SU-DHL-6 (cell line): ENCODE measurements around the gene DIO3.

Source experiments
- H2AFZ ChIP-seq: fragments of 200-600 bp; sonication (generic); 2 replicates; pipeline ENCODE4 v1.6.1; 2014; ENCODE audit warnings: low read depth, mild to moderate bottlenecking, moderate library complexity, mixed read lengths, antibody characterized with exemption, low read length; ENCODE audit not compliant: severe bottlenecking
- H3F3A ChIP-seq: fragments of 200-600 bp; shearing (Covaris generic); 2 replicates; pipeline ENCODE4 v1.6.0; 2016; ENCODE audit warnings: antibody characterized with exemption, mild to moderate bottlenecking; ENCODE audit not compliant: insufficient read depth
- H3K27ac ChIP-seq: fragments of 200-600 bp; sonication (generic); 2 replicates; pipeline ENCODE4 v1.5.1; 2016; ENCODE audit warnings: low read depth, mild to moderate bottlenecking, low read length, moderate library complexity, mixed read lengths
- H3K27me3 ChIP-seq: fragments of 200-600 bp; sonication (generic), shearing (Covaris generic); 2 replicates; pipeline ENCODE4 v1.6.0; 2014; ENCODE audit warnings: mild to moderate bottlenecking, low read length
- H3K36me3 ChIP-seq: fragments of 200-600 bp; sonication (generic); 2 replicates; pipeline ENCODE4 v1.6.1; 2014; ENCODE audit warnings: mild to moderate bottlenecking, low read length, mixed read lengths
- H3K4me2 ChIP-seq: fragments of 300-600, 200-600 bp; shearing (Covaris generic), sonication (generic); 2 replicates; pipeline ENCODE4 v1.6.0; 2014; ENCODE audit warnings: low read length, low read depth, mild to moderate bottlenecking; ENCODE audit not compliant: poor library complexity, severe bottlenecking
- H3K4me3 ChIP-seq: fragments of 200-600 bp; sonication (generic); 2 replicates; pipeline ENCODE4 v1.5.1; 2014; ENCODE audit warnings: antibody characterized with exemption, low read length, mild to moderate bottlenecking, mixed read lengths; ENCODE audit not compliant: insufficient read depth, poor library complexity, severe bottlenecking
- H3K79me2 ChIP-seq: fragments of 200-600 bp; sonication (generic); 2 replicates; pipeline ENCODE4 v1.6.1; 2014; ENCODE audit warnings: mild to moderate bottlenecking, low read length, moderate library complexity; ENCODE audit not compliant: insufficient read depth
- H3K9ac ChIP-seq: fragments of 200-600 bp; sonication (generic); 2 replicates; pipeline ENCODE4 v1.7.0; 2014; ENCODE audit warnings: mild to moderate bottlenecking, low read length
- H3K9me2 ChIP-seq: fragments of 200-600 bp; sonication (generic); replicated peaks from 2 replicates; pipeline ENCODE4 v1.6.1; 2014; ENCODE audit warnings: low read length; ENCODE audit not compliant: insufficient read depth
- H3K9me3 ChIP-seq: fragments of 200-600 bp; sonication (generic); 2 replicates; pipeline ENCODE4 v1.6.1; 2014; ENCODE audit warnings: low read length, mixed read lengths; ENCODE audit not compliant: insufficient read depth
- H4K20me1 ChIP-seq: fragments of 200-600 bp; sonication (generic); 2 replicates; pipeline ENCODE4 v1.6.1; 2014; ENCODE audit warnings: low read depth, mild to moderate bottlenecking, antibody characterized with exemption, low read length, moderate library complexity, mixed read lengths
- EZH2phosphoT487 ChIP-seq: fragments of 200-600 bp; sonication (generic), shearing (Covaris generic); conservative IDR thresholded peaks from 2 replicates; pipeline ENCODE4 v1.6.1; 2018; ENCODE audit warnings: mild to moderate bottlenecking, antibody characterized with exemption, low read length, moderate library complexity, mixed read lengths
- TF ChIP-seq, protein P1 (sequence below): fragments of 200-600 bp; sonication (generic); IDR thresholded peaks from one replicate; pipeline ENCODE4 v1.5.1; 2017; ENCODE audit warnings: antibody characterized with exemption, mild to moderate bottlenecking, low read length, moderate library complexity; ENCODE audit not compliant: insufficient read depth, poor library complexity, severe bottlenecking

DIO3 gene

DNA sequence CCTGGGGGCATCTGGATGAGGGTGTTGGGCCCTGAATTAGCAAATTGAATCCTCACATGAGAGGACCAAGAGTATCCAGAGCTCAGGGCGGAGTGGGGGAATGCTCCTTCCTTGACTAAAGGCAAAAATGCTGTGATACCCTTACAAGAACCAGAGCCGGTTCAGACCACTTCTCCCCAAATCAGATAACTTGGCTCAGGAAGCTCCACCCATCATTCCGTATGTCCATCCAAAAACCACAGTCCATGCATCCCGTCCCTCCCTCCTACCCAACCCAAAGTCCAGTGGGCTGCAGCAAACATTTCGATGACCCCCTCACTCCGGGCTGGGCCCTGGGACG lies 22.4 kb downstream of the DIO3 start:
- no peak overlapping the region for H2AFZ ChIP-seq
- H3K4me2 ChIP-seq, result no peak overlapping the region
- TF ChIP-seq EZH2phosphoT487, result no peak
- TF ChIP-seq, protein P1, sequence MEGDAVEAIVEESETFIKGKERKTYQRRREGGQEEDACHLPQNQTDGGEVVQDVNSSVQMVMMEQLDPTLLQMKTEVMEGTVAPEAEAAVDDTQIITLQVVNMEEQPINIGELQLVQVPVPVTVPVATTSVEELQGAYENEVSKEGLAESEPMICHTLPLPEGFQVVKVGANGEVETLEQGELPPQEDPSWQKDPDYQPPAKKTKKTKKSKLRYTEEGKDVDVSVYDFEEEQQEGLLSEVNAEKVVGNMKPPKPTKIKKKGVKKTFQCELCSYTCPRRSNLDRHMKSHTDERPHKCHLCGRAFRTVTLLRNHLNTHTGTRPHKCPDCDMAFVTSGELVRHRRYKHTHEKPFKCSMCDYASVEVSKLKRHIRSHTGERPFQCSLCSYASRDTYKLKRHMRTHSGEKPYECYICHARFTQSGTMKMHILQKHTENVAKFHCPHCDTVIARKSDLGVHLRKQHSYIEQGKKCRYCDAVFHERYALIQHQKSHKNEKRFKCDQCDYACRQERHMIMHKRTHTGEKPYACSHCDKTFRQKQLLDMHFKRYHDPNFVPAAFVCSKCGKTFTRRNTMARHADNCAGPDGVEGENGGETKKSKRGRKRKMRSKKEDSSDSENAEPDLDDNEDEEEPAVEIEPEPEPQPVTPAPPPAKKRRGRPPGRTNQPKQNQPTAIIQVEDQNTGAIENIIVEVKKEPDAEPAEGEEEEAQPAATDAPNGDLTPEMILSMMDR, result no peak
- no peaks in the 10 kb centered on the region for H3K9me2 ChIP-seq
- H3K79me2 ChIP-seq, result no peaks in the 10 kb centered on the region
- H3K9me3 ChIP-seq, result no peaks in the 10 kb centered on the region
- no peak overlapping the region for H3K9ac ChIP-seq
- H3F3A ChIP-seq, result no peaks in the 10 kb centered on the region
- no peak overlapping the region for H3K27ac ChIP-seq
- no peaks in the 10 kb centered on the region for H4K20me1 ChIP-seq
- H3K27me3 ChIP-seq, result no peaks in the 10 kb centered on the region
- no peak overlapping the region for H3K4me3 ChIP-seq
- H3K36me3 ChIP-seq, result no peaks in the 10 kb centered on the region

DNA sequence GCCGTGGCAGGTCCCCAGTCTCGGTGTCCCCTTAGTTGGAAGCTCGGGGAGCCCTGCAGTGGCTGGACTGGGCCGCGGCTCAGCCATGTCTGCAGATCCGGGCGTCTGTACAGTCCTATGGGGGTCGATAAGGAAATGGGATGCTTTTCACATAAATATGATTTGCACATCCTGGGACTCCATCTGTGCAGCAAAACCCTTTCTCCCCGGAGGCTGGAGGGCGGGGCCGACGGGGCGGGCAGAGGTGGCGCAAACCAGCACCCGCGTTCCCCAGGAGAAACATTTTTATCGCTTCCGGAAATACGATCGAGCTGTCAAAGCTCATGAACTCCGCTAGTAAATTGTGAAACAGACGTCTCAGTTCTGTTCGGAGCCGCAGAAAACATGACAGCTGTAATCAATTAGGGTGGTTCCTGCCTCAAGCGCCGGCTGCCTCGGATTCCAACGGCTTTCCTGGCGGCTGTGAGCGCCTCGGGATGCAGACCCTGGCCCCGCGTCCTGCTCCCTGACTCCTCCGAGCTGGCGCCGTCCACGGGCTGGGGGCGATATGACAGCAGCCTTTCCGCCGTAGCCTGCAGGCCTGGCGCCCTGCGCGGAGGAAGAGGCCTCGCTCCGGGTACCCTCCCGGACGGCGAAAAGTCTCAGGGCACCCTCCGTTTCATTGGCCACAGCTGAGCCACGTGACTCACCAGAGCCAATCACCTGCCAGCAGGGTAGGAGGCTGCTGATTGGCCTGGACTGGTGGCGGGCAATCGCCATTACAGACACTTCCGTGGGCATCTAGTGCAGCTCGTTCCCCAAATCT lies 23.0 kb downstream of the DIO3 start:
- Histone ChIP-seq H3K9me3 (no peaks in the 10 kb centered on the region), H4K20me1 (no peaks in the 10 kb centered on the region), H3K36me3 (no peaks in the 10 kb centered on the region), H3K9me2 (no peaks in the 10 kb centered on the region), H3K9ac (no peak overlapping the region), H3K4me3 (no peak overlapping the region), H3K27ac (no peak overlapping the region), H3F3A (no peaks in the 10 kb centered on the region), H3K79me2 (no peaks in the 10 kb centered on the region), H2AFZ (no peak overlapping the region), H3K27me3 (no peaks in the 10 kb centered on the region), H3K4me2 (no peak overlapping the region)
- TF ChIP-seq, protein P1, result no peak
- TF ChIP-seq EZH2phosphoT487, result no peak

DNA sequence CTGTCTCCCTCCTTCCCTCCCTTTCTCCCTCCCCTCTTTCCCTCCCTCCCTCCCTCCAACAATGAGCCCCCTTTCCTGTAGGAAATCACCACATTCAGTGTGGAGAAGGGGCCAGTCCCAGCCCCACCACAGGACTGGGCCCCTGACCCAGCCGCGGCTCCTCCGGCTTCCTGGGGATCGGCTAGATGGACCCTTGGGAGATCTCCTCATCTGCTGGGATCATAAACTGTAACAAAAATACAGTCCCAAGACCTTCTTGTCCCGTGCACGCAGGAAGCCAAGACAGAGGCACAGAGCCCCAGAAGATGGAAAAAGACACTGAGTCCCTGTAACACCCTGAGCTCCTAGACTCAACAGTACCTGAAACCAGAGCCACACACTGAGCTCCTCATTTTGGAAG lies 23.9 kb downstream of the DIO3 start:
- Histone ChIP-seq H3K4me2 (no peak overlapping the region), H3K4me3 (no peak overlapping the region), H3F3A (no peaks in the 10 kb centered on the region), H3K36me3 (no peaks in the 10 kb centered on the region), H3K79me2 (no peaks in the 10 kb centered on the region), H3K27me3 (no peaks in the 10 kb centered on the region), H3K27ac (no peak overlapping the region), H4K20me1 (no peaks in the 10 kb centered on the region), H3K9ac (no peak overlapping the region), H3K9me3 (no peaks in the 10 kb centered on the region), H2AFZ (no peak overlapping the region), H3K9me2 (no peaks in the 10 kb centered on the region)
- no peak for TF ChIP-seq EZH2phosphoT487
- TF ChIP-seq, protein P1, result no peak
